Neutrophil (primary cell): ENCODE data around the gene CD24.

ENCODE experiments used
- H3K27ac ChIP-seq: fragments of 200-600 bp; sonication (generic); 2 replicates; pipeline ENCODE4 v1.5.1; 2016; ENCODE audit warnings: mild to moderate bottlenecking, moderate library complexity
- H3K27me3 ChIP-seq: fragments of 200-600 bp; sonication (generic); 2 replicates; pipeline ENCODE4 v1.6.0; 2016; ENCODE audit warnings: mild to moderate bottlenecking
- H3K36me3 ChIP-seq: fragments of 200-600 bp; sonication (generic); 2 replicates; pipeline ENCODE4 v1.5.1; 2017
- H3K4me1 ChIP-seq, 2 experiments: fragments of 200-600 bp in 1 of 2; sonication (generic) in 1 of 2; 1 replicate in 1 of 2; 2 replicates in 1 of 2; pipeline versions ENCODE4 v1.5.1 to v1.6.1; 2013 to 2016; ENCODE audit warnings: low read depth in 1 of 2, low read length in 1 of 2, mild to moderate bottlenecking in 1 of 2, moderate library complexity in 1 of 2; ENCODE audit not compliant: control insufficient read depth in 1 of 2, insufficient read depth in 1 of 2
- H3K4me3 ChIP-seq, 2 experiments: fragments of 200-600 bp in 1 of 2; sonication (generic) in 1 of 2; 1 replicate in 1 of 2; 2 replicates in 1 of 2; pipeline ENCODE4 v1.5.1; 2013 to 2016; ENCODE audit warnings: low read depth in 1 of 2, low read length in 1 of 2, mild to moderate bottlenecking in 1 of 2, moderate library complexity in 1 of 2
- H3K9me3 ChIP-seq: fragments of 200-600 bp; sonication (generic); 2 replicates; pipeline ENCODE4 v1.5.1; 2016
- CTCF ChIP-seq: fragments of 200-600 bp; sonication (generic); IDR thresholded peaks from 2 replicates; pipeline ENCODE4 v1.5.1; 2016; ENCODE audit warnings: antibody characterized with exemption

CD24 gene

GRCh38 chr6:106927531-106928398 lies 46.8 kb downstream of the CD24 start:
- no peaks in the 10 kb centered on the region for H3K36me3 ChIP-seq
- peaks cover 43% of the 10 kb centered on the region for H3K27me3 ChIP-seq
- H3K4me3 ChIP-seq, result no peak overlapping the region
- TF ChIP-seq CTCF, result no peak
- no peak overlapping the region for H3K27ac ChIP-seq
- no peaks in the 10 kb centered on the region for H3K4me1 ChIP-seq
- H3K9me3 ChIP-seq, result no peaks in the 10 kb centered on the region

GRCh38 chr6:106925948-106926347 lies 48.6 kb downstream of the CD24 start:
- Histone ChIP-seq H3K9me3 (no peaks in the 10 kb centered on the region), H3K36me3 (no peaks in the 10 kb centered on the region), H3K4me1 (no peaks in the 10 kb centered on the region), H3K27me3 (peaks cover 44% of the 10 kb centered on the region), H3K27ac (no peak overlapping the region), H3K4me3 (no peak overlapping the region)
- TF ChIP-seq CTCF, result no peak

- Histone ChIP-seq H3K36me3 (no peaks in the 10 kb centered on the region), H3K4me1 (no peaks in the 10 kb centered on the region), H3K27me3 (peaks cover 44% of the 10 kb centered on the region), H3K27ac (no peak overlapping the region), H3K9me3 (no peaks in the 10 kb centered on the region), H3K4me3 (no peak overlapping the region)
- no peak for TF ChIP-seq CTCF
These were observed 49.6 kb downstream of the CD24 start for GRCh38 chr6:106924694-106925523.

GRCh38 chr6:106922626-106923025 lies 51.9 kb downstream of the CD24 start:
- H3K36me3 ChIP-seq, result no peaks in the 10 kb centered on the region
- H3K4me1 ChIP-seq, result no peaks in the 10 kb centered on the region
- no peak for TF ChIP-seq CTCF
- H3K9me3 ChIP-seq, result no peaks in the 10 kb centered on the region
- H3K4me3 ChIP-seq, result no peak overlapping the region
- H3K27ac ChIP-seq, result no peak overlapping the region
- H3K27me3 ChIP-seq, result peaks cover 63% of the 10 kb centered on the region
